Hepatocyte (in vitro differentiated cells): ENCODE data around the gene CPED1. TPM values are rescaled to one million over a fixed set of nuclear protein-coding genes. Genes with fewer than 3 reads are reported as not detected.

Experiments used
- DNase-seq: peaks from one replicate; pipeline ENCODE4 v3.0.0-alpha.2; 2016; ENCODE audit warnings: low spot score
- H2AFZ ChIP-seq: fragments of 200-600 bp; sonication (generic); 2 replicates; pipeline ENCODE4 v1.6.0; 2016; ENCODE audit warnings: antibody characterized with exemption, mild to moderate bottlenecking
- H3K27ac ChIP-seq: fragments of 200-600 bp; sonication (generic); 2 replicates; pipeline ENCODE4 v1.5.1; 2016; ENCODE audit warnings: mild to moderate bottlenecking
- H3K27me3 ChIP-seq: fragments of 200-600 bp; sonication (generic); 2 replicates; pipeline ENCODE4 v1.6.1; 2016
- H3K36me3 ChIP-seq: fragments of 200-600 bp; sonication (generic); replicated peaks from 2 replicates; pipeline ENCODE4 v1.5.1; 2016; ENCODE audit warnings: low read depth; ENCODE audit not compliant: insufficient read depth
- H3K4me1 ChIP-seq: fragments of 200-600 bp; sonication (generic); 2 replicates; pipeline ENCODE4 v1.5.1; 2016; ENCODE audit warnings: mild to moderate bottlenecking, moderate library complexity; ENCODE audit not compliant: insufficient read depth
- H3K4me2 ChIP-seq: fragments of 200-600 bp; sonication (generic); 2 replicates; pipeline ENCODE4 v1.6.0; 2016
- H3K4me3 ChIP-seq: fragments of 200-600 bp; sonication (generic); 2 replicates; pipeline ENCODE4 v1.5.1; 2016; ENCODE audit warnings: mild to moderate bottlenecking
- H3K79me2 ChIP-seq: fragments of 200-600 bp; sonication (generic); 2 replicates; pipeline ENCODE4 v1.6.0; 2017; ENCODE audit warnings: mild to moderate bottlenecking
- H3K9me2 ChIP-seq: fragments of 200-600 bp; sonication (generic); replicated peaks from 2 replicates; pipeline ENCODE4 v1.6.0; 2017; ENCODE audit warnings: mild to moderate bottlenecking; ENCODE audit not compliant: insufficient read depth
- H3K9me3 ChIP-seq: fragments of 200-600 bp; sonication (generic); 2 replicates; pipeline ENCODE4 v1.5.1; 2016; ENCODE audit warnings: low read depth, mild to moderate bottlenecking
- H4K20me1 ChIP-seq: fragments of 200-600 bp; sonication (generic); 2 replicates; pipeline ENCODE4 v1.6.0; 2016; ENCODE audit warnings: mild to moderate bottlenecking; ENCODE audit not compliant: insufficient read depth, poor library complexity, severe bottlenecking
- EZH2 ChIP-seq: fragments of 200-600 bp; sonication (generic); IDR thresholded peaks from 2 replicates; pipeline ENCODE4 v1.6.1; 2016; ENCODE audit warnings: antibody characterized with exemption, mild to moderate bottlenecking, borderline replicate concordance
- EZH2phosphoT487 ChIP-seq: fragments of 200-600 bp; sonication (generic); IDR thresholded peaks from one replicate; pipeline ENCODE4 v1.6.1; 2018; ENCODE audit warnings: antibody characterized with exemption, mild to moderate bottlenecking, low read depth, moderate library complexity; ENCODE audit not compliant: unreplicated experiment, severe bottlenecking
- WGBS: methylation state at CpG from one replicate; pipeline ENCODE4 v1.1.6; 2016; ENCODE audit warnings: low lambda C conversion rate; ENCODE audit errors: missing lambda C conversion rate; 5-methylcytosine and 5-hydroxymethylcytosine counted together
- polyA plus RNA-seq: library from polyadenylated mRNA; unstranded; fragments of >200 nt; fragmentation: Nextera tagmentation; extraction: Ambion mirVana; gene quantifications from 2 replicates; pipeline ENCODE4 v1.2.1, GENCODE V29; 2016
- total RNA-seq: library from RNA; depleted of rRNA; stranded (reverse); fragments of >200 nt; gene quantifications from 2 replicates; pipeline ENCODE4 v1.2.3, GENCODE V29; 2014
- TF ChIP-seq, protein P1 (sequence below): fragments of 200-600 bp; sonication (generic); IDR thresholded peaks from 2 replicates; pipeline ENCODE4 v1.5.1; 2016; ENCODE audit warnings: antibody characterized with exemption, mild to moderate bottlenecking; ENCODE audit not compliant: poor library complexity

The CPED1 gene
- total and polyA plus RNA-seq, 2 experiments from 2014 or later, result 10.1 to 30.5 TPM

DNA sequence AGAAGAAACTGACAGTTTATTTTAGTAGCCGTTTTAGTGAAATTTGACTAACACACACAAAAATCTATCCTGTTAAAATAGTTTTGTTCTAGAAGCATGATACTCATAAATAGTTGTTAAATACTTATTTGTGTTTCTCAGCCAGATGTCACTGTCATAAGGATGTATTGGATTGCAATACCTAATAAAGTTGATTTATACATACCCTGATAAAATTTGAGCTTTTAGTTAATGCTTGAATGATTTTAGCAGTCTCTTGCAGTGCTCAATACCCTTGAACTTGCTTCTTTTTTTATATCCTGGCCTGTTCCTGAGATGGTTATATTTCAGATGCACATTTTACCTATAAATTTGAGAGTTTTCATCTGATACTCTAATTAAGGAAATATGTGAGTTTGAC, 27.8 kb upstream of the CPED1 start:
- H3K9me2 ChIP-seq, result no peaks in the 10 kb centered on the region
- no peaks in the 10 kb centered on the region for H3K36me3 ChIP-seq
- H2AFZ ChIP-seq, result no peak overlapping the region
- H3K4me2 ChIP-seq, result no peak overlapping the region
- no peak overlapping the region for H3K27ac ChIP-seq
- H3K9me3 ChIP-seq, result no peaks in the 10 kb centered on the region
- H3K79me2 ChIP-seq, result peaks cover 6% of the 10 kb centered on the region
- H3K27me3 ChIP-seq, result no peaks in the 10 kb centered on the region
- WGBS, result 58% methylated on average over 1 of the region's 1 CpG
- no peak for DNase-seq
- H3K4me3 ChIP-seq, result no peak overlapping the region
- TF ChIP-seq EZH2phosphoT487 (no peak), EZH2 (no peak)
- TF ChIP-seq, protein P1, sequence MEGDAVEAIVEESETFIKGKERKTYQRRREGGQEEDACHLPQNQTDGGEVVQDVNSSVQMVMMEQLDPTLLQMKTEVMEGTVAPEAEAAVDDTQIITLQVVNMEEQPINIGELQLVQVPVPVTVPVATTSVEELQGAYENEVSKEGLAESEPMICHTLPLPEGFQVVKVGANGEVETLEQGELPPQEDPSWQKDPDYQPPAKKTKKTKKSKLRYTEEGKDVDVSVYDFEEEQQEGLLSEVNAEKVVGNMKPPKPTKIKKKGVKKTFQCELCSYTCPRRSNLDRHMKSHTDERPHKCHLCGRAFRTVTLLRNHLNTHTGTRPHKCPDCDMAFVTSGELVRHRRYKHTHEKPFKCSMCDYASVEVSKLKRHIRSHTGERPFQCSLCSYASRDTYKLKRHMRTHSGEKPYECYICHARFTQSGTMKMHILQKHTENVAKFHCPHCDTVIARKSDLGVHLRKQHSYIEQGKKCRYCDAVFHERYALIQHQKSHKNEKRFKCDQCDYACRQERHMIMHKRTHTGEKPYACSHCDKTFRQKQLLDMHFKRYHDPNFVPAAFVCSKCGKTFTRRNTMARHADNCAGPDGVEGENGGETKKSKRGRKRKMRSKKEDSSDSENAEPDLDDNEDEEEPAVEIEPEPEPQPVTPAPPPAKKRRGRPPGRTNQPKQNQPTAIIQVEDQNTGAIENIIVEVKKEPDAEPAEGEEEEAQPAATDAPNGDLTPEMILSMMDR, result no peak
- H4K20me1 ChIP-seq, result no peaks in the 10 kb centered on the region
- no peaks in the 10 kb centered on the region for H3K4me1 ChIP-seq

DNA sequence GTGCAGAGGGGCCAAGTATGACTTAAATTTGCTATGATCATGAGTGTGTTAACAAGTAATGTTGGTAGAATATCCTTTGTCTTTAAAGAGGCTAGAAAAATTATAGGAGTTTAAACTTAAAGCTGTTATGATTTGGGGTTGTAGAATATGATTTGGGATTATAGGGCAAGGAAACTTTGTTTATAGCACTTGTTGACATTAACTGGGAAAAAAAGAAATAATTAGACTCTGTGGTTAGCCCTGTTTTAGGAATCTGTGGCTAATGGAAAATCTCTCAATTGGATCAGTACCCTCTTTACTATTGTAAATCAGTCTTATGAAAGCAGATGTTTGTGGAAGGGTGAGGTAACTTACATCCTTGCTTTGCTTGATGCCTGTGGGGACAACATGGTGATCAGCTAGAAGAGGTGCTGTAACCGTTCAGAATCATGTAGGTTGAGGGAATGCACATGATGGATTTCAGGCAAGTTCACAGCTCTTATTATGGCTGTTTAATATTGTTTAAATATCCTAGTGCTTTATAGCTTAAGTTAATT, 26.8 kb upstream of the CPED1 start:
- TF ChIP-seq, protein P1, result no peak
- no peak for TF ChIP-seq EZH2
- no peak for TF ChIP-seq EZH2phosphoT487
- no peak overlapping the region for H3K4me2 ChIP-seq
- no peak overlapping the region for H3K4me3 ChIP-seq
- H2AFZ ChIP-seq, result no peak overlapping the region
- H3K79me2 ChIP-seq, result peaks cover 6% of the 10 kb centered on the region
- DNase-seq, result no peak
- WGBS, result 62% methylated on average over 1 of the region's 1 CpG
- no peaks in the 10 kb centered on the region for H3K36me3 ChIP-seq
- H4K20me1 ChIP-seq, result no peaks in the 10 kb centered on the region
- no peaks in the 10 kb centered on the region for H3K4me1 ChIP-seq
- H3K27me3 ChIP-seq, result no peaks in the 10 kb centered on the region
- no peak overlapping the region for H3K27ac ChIP-seq
- no peaks in the 10 kb centered on the region for H3K9me3 ChIP-seq
- no peaks in the 10 kb centered on the region for H3K9me2 ChIP-seq

DNA sequence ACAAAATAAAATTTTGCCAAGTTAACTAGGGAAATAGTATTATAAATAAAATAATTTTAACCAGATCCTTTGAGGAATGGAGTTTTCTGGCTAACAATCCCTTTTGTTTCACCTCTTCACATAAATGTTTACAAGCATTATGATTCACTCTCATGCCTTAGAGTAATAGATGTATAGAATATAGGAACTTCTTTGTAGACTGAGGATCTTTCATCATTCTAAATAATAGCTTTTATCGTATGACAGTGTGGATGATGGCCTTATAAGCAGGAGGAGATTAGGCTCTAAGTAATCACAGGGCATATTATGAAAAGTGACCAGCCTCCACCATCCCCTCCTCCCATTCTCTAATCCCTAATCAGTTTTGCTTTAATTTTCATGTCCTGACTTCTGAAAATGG, 24.4 kb upstream of the CPED1 start:
- Histone ChIP-seq H3K9me3 (no peaks in the 10 kb centered on the region), H3K79me2 (peaks cover 6% of the 10 kb centered on the region), H4K20me1 (no peaks in the 10 kb centered on the region), H3K27ac (no peak overlapping the region), H3K9me2 (no peaks in the 10 kb centered on the region), H3K4me3 (no peak overlapping the region), H2AFZ (no peak overlapping the region), H3K4me2 (no peak overlapping the region), H3K4me1 (no peaks in the 10 kb centered on the region), H3K27me3 (no peaks in the 10 kb centered on the region), H3K36me3 (no peaks in the 10 kb centered on the region)
- WGBS, result 72% methylated on average over 1 of the region's 1 CpG
- TF ChIP-seq EZH2phosphoT487, result no peak
- TF ChIP-seq, protein P1, result no peak
- TF ChIP-seq EZH2, result no peak
- no peak for DNase-seq

DNA sequence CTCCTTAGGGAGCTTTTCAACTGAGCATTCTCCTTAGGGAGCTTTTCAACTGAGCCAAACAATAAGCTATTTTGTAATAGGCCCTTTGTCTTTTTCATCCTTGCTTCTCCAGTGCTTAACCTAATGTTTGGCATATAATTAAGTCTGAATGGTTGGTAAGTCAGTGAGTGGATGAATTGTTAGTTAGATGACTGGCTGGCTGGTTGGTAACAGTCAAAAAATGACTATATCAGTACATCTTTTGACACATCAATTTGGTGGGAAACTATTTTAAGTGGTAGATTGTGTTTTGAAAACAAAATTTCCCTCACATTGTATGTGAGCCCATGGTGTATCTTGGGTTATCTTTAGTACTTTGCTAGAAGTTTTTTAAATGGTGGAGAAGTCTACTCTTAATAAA, 21.6 kb upstream of the CPED1 start:
- no peak for TF ChIP-seq EZH2phosphoT487
- no peak for TF ChIP-seq EZH2
- TF ChIP-seq, protein P1, result no peak
- H4K20me1 ChIP-seq, result no peaks in the 10 kb centered on the region
- no peak for DNase-seq
- no peaks in the 10 kb centered on the region for H3K4me1 ChIP-seq
- H2AFZ ChIP-seq, result no peak overlapping the region
- H3K79me2 ChIP-seq, result peaks cover 6% of the 10 kb centered on the region
- H3K9me2 ChIP-seq, result no peaks in the 10 kb centered on the region
- no peaks in the 10 kb centered on the region for H3K36me3 ChIP-seq
- H3K9me3 ChIP-seq, result no peaks in the 10 kb centered on the region
- no peaks in the 10 kb centered on the region for H3K27me3 ChIP-seq
- H3K27ac ChIP-seq, result no peak overlapping the region
- no peak overlapping the region for H3K4me3 ChIP-seq
- no peak overlapping the region for H3K4me2 ChIP-seq
